ENCODE results near the gene CCM2L.

CCM2L gene

GRCh38 chr20:32064667-32065066 lies 54.4 kb downstream of the CCM2L start:
- Histone ChIP-seq H3K79me2 (ENCODE audit: insufficient read depth, low read length) (no peaks in the 10 kb centered on the region), H3K36me3 (ENCODE audit: insufficient read depth, low read length) (no peaks in the 10 kb centered on the region), H3K4me3 (ENCODE audit: low read depth in 1 of 2, low read length in 2 of 2) (no peak overlapping the region), H3K9ac (ENCODE audit: low read depth, low read length) (no peak overlapping the region), H3K4me2 (ENCODE audit: insufficient read depth, low read length) (no peak overlapping the region), H4K20me1 (ENCODE audit: insufficient read depth, low read length) (no peaks in the 10 kb centered on the region), H3K27ac (ENCODE audit: low read length) (no peak overlapping the region), H2AFZ (ENCODE audit: low read depth, low read length) (no peak overlapping the region), H3K4me1 (ENCODE audit: insufficient read depth, low read length) (no peaks in the 10 kb centered on the region), H3K9me3 (ENCODE audit: insufficient read depth, low read length, severe bottlenecking) (no peaks in the 10 kb centered on the region), H3K27me3 (ENCODE audit: insufficient read depth, low read length, poor library complexity) (peaks cover 11% of the 10 kb centered on the region)
- no peak for DNase-seq
- no peak for TF ChIP-seq EZH2 (IDR thresholded peaks at IDR 0.05; ENCODE audit: borderline replicate concordance, low read depth, low read length, severe bottlenecking)
- TF ChIP-seq, protein P1, sequence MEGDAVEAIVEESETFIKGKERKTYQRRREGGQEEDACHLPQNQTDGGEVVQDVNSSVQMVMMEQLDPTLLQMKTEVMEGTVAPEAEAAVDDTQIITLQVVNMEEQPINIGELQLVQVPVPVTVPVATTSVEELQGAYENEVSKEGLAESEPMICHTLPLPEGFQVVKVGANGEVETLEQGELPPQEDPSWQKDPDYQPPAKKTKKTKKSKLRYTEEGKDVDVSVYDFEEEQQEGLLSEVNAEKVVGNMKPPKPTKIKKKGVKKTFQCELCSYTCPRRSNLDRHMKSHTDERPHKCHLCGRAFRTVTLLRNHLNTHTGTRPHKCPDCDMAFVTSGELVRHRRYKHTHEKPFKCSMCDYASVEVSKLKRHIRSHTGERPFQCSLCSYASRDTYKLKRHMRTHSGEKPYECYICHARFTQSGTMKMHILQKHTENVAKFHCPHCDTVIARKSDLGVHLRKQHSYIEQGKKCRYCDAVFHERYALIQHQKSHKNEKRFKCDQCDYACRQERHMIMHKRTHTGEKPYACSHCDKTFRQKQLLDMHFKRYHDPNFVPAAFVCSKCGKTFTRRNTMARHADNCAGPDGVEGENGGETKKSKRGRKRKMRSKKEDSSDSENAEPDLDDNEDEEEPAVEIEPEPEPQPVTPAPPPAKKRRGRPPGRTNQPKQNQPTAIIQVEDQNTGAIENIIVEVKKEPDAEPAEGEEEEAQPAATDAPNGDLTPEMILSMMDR (IDR thresholded peaks at IDR 0.05; ENCODE audit: borderline replicate concordance, extremely low read depth, low read length, poor library complexity, severe bottlenecking): no peak
- ATAC-seq (ENCODE audit: insufficient read depth, low read depth): no peak

DNA sequence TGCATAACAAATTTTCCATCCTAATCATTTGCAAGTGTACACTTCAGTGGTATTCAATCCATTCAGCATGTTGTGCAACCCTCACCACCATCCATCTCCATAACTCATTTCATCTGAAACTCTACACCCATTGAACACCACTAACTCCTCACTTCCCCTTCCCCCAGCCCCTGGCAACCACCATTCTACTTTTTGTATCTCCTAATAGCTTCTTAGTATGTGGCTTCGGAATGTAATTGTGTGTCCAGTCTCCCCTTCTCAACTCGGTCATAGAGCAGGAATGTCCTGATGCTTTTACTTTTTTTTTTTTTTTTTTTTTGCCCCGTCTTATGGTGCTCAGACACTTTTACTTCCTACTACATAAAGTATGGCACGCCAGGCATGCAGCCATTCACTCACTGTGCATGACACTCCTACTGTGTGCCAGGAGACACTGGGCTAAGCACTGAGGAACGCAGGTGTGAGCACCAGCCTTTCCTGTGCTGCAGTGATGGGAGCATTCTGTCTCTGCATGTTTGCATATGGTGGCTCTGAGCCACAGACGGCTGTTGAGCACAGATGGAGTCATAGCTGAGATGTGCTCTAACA lies 57.1 kb downstream of the CCM2L start:
- Histone ChIP-seq H3K27me3 (ENCODE audit: insufficient read depth, low read length, poor library complexity) (peaks cover 17% of the 10 kb centered on the region), H2AFZ (ENCODE audit: low read depth, low read length) (no peak overlapping the region), H3K4me3 (ENCODE audit: low read depth in 1 of 2, low read length in 2 of 2) (no peak overlapping the region), H3K4me2 (ENCODE audit: insufficient read depth, low read length) (no peak overlapping the region), H3K9ac (ENCODE audit: low read depth, low read length) (no peak overlapping the region), H3K79me2 (ENCODE audit: insufficient read depth, low read length) (no peaks in the 10 kb centered on the region), H3K27ac (ENCODE audit: low read length) (no peak overlapping the region), H4K20me1 (ENCODE audit: insufficient read depth, low read length) (no peaks in the 10 kb centered on the region), H3K9me3 (ENCODE audit: insufficient read depth, low read length, severe bottlenecking) (no peaks in the 10 kb centered on the region), H3K36me3 (ENCODE audit: insufficient read depth, low read length) (no peaks in the 10 kb centered on the region), H3K4me1 (ENCODE audit: insufficient read depth, low read length) (no peaks in the 10 kb centered on the region)
- ATAC-seq (ENCODE audit: insufficient read depth, low read depth) (no peak), DNase-seq (no peak)
- TF ChIP-seq EZH2 (IDR thresholded peaks at IDR 0.05; ENCODE audit: borderline replicate concordance, low read depth, low read length, severe bottlenecking): no peak
- TF ChIP-seq, protein P1 (IDR thresholded peaks at IDR 0.05; ENCODE audit: borderline replicate concordance, extremely low read depth, low read length, poor library complexity, severe bottlenecking): no peak

GRCh38 chr20:32068174-32068573 lies 57.9 kb downstream of the CCM2L start:
- DNase-seq: no peak
- no peak for ATAC-seq (ENCODE audit: insufficient read depth, low read depth)
- H3K36me3 ChIP-seq (ENCODE audit: insufficient read depth, low read length): no peaks in the 10 kb centered on the region
- H3K9ac ChIP-seq (ENCODE audit: low read depth, low read length): no peak overlapping the region
- H3K4me1 ChIP-seq (ENCODE audit: insufficient read depth, low read length): no peaks in the 10 kb centered on the region
- H4K20me1 ChIP-seq (ENCODE audit: insufficient read depth, low read length): no peaks in the 10 kb centered on the region
- no peak for TF ChIP-seq EZH2 (IDR thresholded peaks at IDR 0.05; ENCODE audit: borderline replicate concordance, low read depth, low read length, severe bottlenecking)
- TF ChIP-seq, protein P1 (IDR thresholded peaks at IDR 0.05; ENCODE audit: borderline replicate concordance, extremely low read depth, low read length, poor library complexity, severe bottlenecking): no peak
- no peak overlapping the region for H3K4me2 ChIP-seq (ENCODE audit: insufficient read depth, low read length)
- no peak overlapping the region for H2AFZ ChIP-seq (ENCODE audit: low read depth, low read length)
- H3K79me2 ChIP-seq (ENCODE audit: insufficient read depth, low read length): no peaks in the 10 kb centered on the region
- H3K9me3 ChIP-seq (ENCODE audit: insufficient read depth, low read length, severe bottlenecking): no peaks in the 10 kb centered on the region
- no peak overlapping the region for H3K27ac ChIP-seq (ENCODE audit: low read length)
- H3K27me3 ChIP-seq (ENCODE audit: insufficient read depth, low read length, poor library complexity): peaks cover 12% of the 10 kb centered on the region
- no peak overlapping the region for H3K4me3 ChIP-seq (ENCODE audit: low read depth in 1 of 2, low read length in 2 of 2)
